Measurements from ENCODE around the gene EPAS1. TPM values are rescaled to one million over a fixed set of nuclear protein-coding genes. Genes with fewer than 3 reads are reported as not detected.

Gene EPAS1
- total and polyA plus RNA-seq, 2 of the 8 experiments (the other 6 are each of a cell fraction or from before 2014, with no cell fraction given): 2.0 to 4.9 TPM

- Histone ChIP-seq H3K79me1 (ENCODE audit: low read depth, low read length) (no peaks in the 10 kb centered on the region), H3K4ac (replicated peaks; ENCODE audit: insufficient read length, low read depth, low read length) (no peak overlapping the region), H2BK20ac (ENCODE audit: low read length) (no peak overlapping the region), H3K9ac (replicated peaks in 1 of 4; ENCODE audit: extremely low read depth in 1 of 4, low read depth in 3 of 4, low read length in 3 of 4) (no peak overlapping the region), H3K79me2 (ENCODE audit: control insufficient read depth in 1 of 2, insufficient read depth in 2 of 2, low read length in 2 of 2) (no peaks in the 10 kb centered on the region), H4K8ac (ENCODE audit: extremely low read depth, insufficient read depth, low read length) (no peak overlapping the region), H3K18ac (ENCODE audit: extremely low read depth, low read length) (no peak overlapping the region), H2BK120ac (replicated peaks; ENCODE audit: low read depth, low read length) (no peak overlapping the region), H2BK5ac (ENCODE audit: low read depth, low read length) (no peak overlapping the region), H4K91ac (replicated peaks; ENCODE audit: insufficient read length, low read length) (no peak overlapping the region), H3K56ac (replicated peaks; ENCODE audit: insufficient read length, low read depth, low read length) (no peak overlapping the region), H2BK15ac (ENCODE audit: low read length) (no peak overlapping the region), H3K23ac (ENCODE audit: insufficient read length) (no peak overlapping the region), H3K23me2 (ENCODE audit: low read depth, low read length) (no peaks in the 10 kb centered on the region), H4K5ac (ENCODE audit: insufficient read length, low read depth, low read length) (no peak overlapping the region), H2AFZ (ENCODE audit: low read length) (no peak overlapping the region), H3K4me2 (ENCODE audit: insufficient read depth in 1 of 2, low read depth in 2 of 2, low read length in 2 of 2) (no peak overlapping the region), H3K4me3 (ENCODE audit: extremely low read depth in 1 of 4, insufficient read depth in 2 of 4, low read depth in 3 of 4, low read length in 4 of 4) (no peak overlapping the region), H3K27ac (ENCODE audit: low read depth, low read length) (no peak overlapping the region), H4K20me1 (replicated peaks in 1 of 2; ENCODE audit: control insufficient read depth in 1 of 2, insufficient read depth in 2 of 2, low read length in 2 of 2) (peaks cover 0 to 1% of the 10 kb centered on the region in 2 experiments), H3K9me3 (ENCODE audit: insufficient read depth in 2 of 2, low read depth in 1 of 2, low read length in 1 of 2) (no peaks in the 10 kb centered on the region), H3K36me3 (ENCODE audit: control insufficient read depth in 2 of 4, insufficient read depth in 4 of 4, low read length in 3 of 4) (no peaks in the 10 kb centered on the region), H3K4me1 (replicated peaks in 1 of 4; ENCODE audit: control insufficient read depth in 3 of 4, insufficient read depth in 4 of 4, low read length in 3 of 4) (peaks cover 0 to 3% (median 1%) of the 10 kb centered on the region in 4 experiments; a peak in 2 of 7 replicates), H2BK12ac (ENCODE audit: low read depth, low read length) (no peak overlapping the region), H2AK5ac (ENCODE audit: low read depth, low read length) (no peak overlapping the region), H3K27me3 (replicated peaks in 1 of 4; ENCODE audit: control insufficient read depth in 3 of 4, extremely low read depth in 1 of 4, insufficient read depth in 3 of 4, low read length in 3 of 4) (no peaks in the 10 kb centered on the region), H3K14ac (ENCODE audit: insufficient read length) (no peak overlapping the region)
- 96% methylated on average over 1 of the region's 1 CpG; no CpG with 5 or more reads in 1 of the 2 experiments for WGBS, 2 experiments (ENCODE audit: extremely low coverage in 1 of 2, insufficient coverage in 1 of 2, insufficient read length in 1 of 2, insufficient replicate concordance in 2 of 2, low coverage in 1 of 2, low lambda C conversion rate in 2 of 2, missing lambda C conversion rate in 1 of 2)
- CTCF ChIA-PET (ENCODE audit: partially characterized antibody): no interaction called here
- FAIRE-seq (no peak), DNase-seq (ENCODE audit: low read depth in 1 of 2, low spot score in 2 of 2) (no peak)
- POLR2A ChIA-PET (ENCODE audit: partially characterized antibody): no interaction called here
- no peak for TF ChIP-seq SIX5 (IDR thresholded peaks at IDR 0.05; ENCODE audit: low read depth, low read length)
- TF ChIP-seq SP4 (IDR thresholded peaks at IDR 0.05; ENCODE audit: low read length): no peak
- TF ChIP-seq BCL11A (IDR thresholded peaks at IDR 0.05; ENCODE audit: low read depth in 2 of 2, low read length in 2 of 2): no peak
- no peak for TF ChIP-seq RAD21 (IDR thresholded peaks at IDR 0.05 in 1 of 2, conservative IDR thresholded peaks at IDR 0.05 in 1 of 2; ENCODE audit: low read depth in 2 of 2, low read length in 2 of 2)
- TF ChIP-seq CHD1 (IDR thresholded peaks at IDR 0.05; ENCODE audit: low read depth, low read length): no peak
- no peak for TF ChIP-seq POLR2A (IDR thresholded peaks at IDR 0.05; ENCODE audit: control extremely low read depth in 1 of 2, low read depth in 2 of 2, low read length in 2 of 2)
- TF ChIP-seq SIN3A (conservative IDR thresholded peaks at IDR 0.05 in 1 of 2, IDR thresholded peaks at IDR 0.05 in 1 of 2; ENCODE audit: low read depth in 1 of 2, low read length in 2 of 2): no peak
- no peak for TF ChIP-seq JUND (IDR thresholded peaks at IDR 0.05; ENCODE audit: low read length)
Observed at GRCh38 chr2:46267616-46268015, 29.6 kb upstream of the EPAS1 start.
